Measurements from ENCODE around the gene GUSB. TPM values are rescaled to one million over a fixed set of nuclear protein-coding genes. Genes with fewer than 3 reads are reported as not detected.

Gene GUSB
- total and polyA plus RNA-seq, 2 of the 8 experiments (the other 6 are each of a cell fraction or from before 2014, with no cell fraction given) = 43.6 to 71.3 TPM

- Histone ChIP-seq H2BK15ac (ENCODE audit: low read length) (no peak overlapping the region), H3K9me3 (ENCODE audit: insufficient read depth in 2 of 2, low read depth in 1 of 2, low read length in 1 of 2) (no peaks in the 10 kb centered on the region), H3K4me3 (ENCODE audit: extremely low read depth in 1 of 4, insufficient read depth in 2 of 4, low read depth in 3 of 4, low read length in 4 of 4) (no peak overlapping the region), H2AK5ac (ENCODE audit: low read depth, low read length) (no peak overlapping the region), H3K4ac (replicated peaks; ENCODE audit: insufficient read length, low read depth, low read length) (no peak overlapping the region), H2BK20ac (ENCODE audit: low read length) (no peak overlapping the region), H3K27me3 (replicated peaks in 1 of 4; ENCODE audit: control insufficient read depth in 3 of 4, extremely low read depth in 1 of 4, insufficient read depth in 3 of 4, low read length in 3 of 4) (no peaks in the 10 kb centered on the region), H3K18ac (ENCODE audit: extremely low read depth, low read length) (no peak overlapping the region), H4K8ac (ENCODE audit: extremely low read depth, insufficient read depth, low read length) (no peak overlapping the region), H3K4me1 (replicated peaks in 1 of 4; ENCODE audit: control insufficient read depth in 3 of 4, insufficient read depth in 4 of 4, low read length in 3 of 4) (no peaks in the 10 kb centered on the region), H2BK5ac (ENCODE audit: low read depth, low read length) (no peak overlapping the region), H3K56ac (replicated peaks; ENCODE audit: insufficient read length, low read depth, low read length) (no peak overlapping the region), H3K23ac (ENCODE audit: insufficient read length) (no peak overlapping the region), H3K14ac (ENCODE audit: insufficient read length) (no peak overlapping the region), H3K27ac (ENCODE audit: low read depth, low read length) (no peak overlapping the region), H4K91ac (replicated peaks; ENCODE audit: insufficient read length, low read length) (no peak overlapping the region), H3K23me2 (ENCODE audit: low read depth, low read length) (no peaks in the 10 kb centered on the region), H3K79me1 (ENCODE audit: low read depth, low read length) (no peaks in the 10 kb centered on the region; the same call in 1 of the 2 replicates), H3K36me3 (ENCODE audit: control insufficient read depth in 2 of 4, insufficient read depth in 4 of 4, low read length in 3 of 4) (peaks cover 26 to 84% (median 56%) of the 10 kb centered on the region in 4 experiments), H2AFZ (ENCODE audit: low read length) (no peak overlapping the region), H3K79me2 (ENCODE audit: control insufficient read depth in 1 of 2, insufficient read depth in 2 of 2, low read length in 2 of 2) (no peaks in the 10 kb centered on the region), H4K5ac (ENCODE audit: insufficient read length, low read depth, low read length) (no peak overlapping the region), H2BK120ac (replicated peaks; ENCODE audit: low read depth, low read length) (no peak overlapping the region), H3K9ac (replicated peaks in 1 of 4; ENCODE audit: extremely low read depth in 1 of 4, low read depth in 3 of 4, low read length in 3 of 4) (no peak overlapping the region), H3K4me2 (ENCODE audit: insufficient read depth in 1 of 2, low read depth in 2 of 2, low read length in 2 of 2) (no peak overlapping the region), H4K20me1 (replicated peaks in 1 of 2; ENCODE audit: control insufficient read depth in 1 of 2, insufficient read depth in 2 of 2, low read length in 2 of 2) (peaks cover 0 to 5% of the 10 kb centered on the region in 2 experiments), H2BK12ac (ENCODE audit: low read depth, low read length) (no peak overlapping the region)
- no peak for FAIRE-seq
- 92% methylated on average over 25 of the region's 26 CpGs; no CpG with 5 or more reads in 1 of the 2 experiments for WGBS, 2 experiments (ENCODE audit: extremely low coverage in 1 of 2, insufficient coverage in 1 of 2, insufficient read length in 1 of 2, insufficient replicate concordance in 2 of 2, low coverage in 1 of 2, low lambda C conversion rate in 2 of 2, missing lambda C conversion rate in 1 of 2)
- DNase-seq (ENCODE audit: low read depth in 1 of 2, low spot score in 2 of 2) = no peak
- TF ChIP-seq RFX5 (IDR thresholded peaks at IDR 0.05; ENCODE audit: borderline replicate concordance, low read depth, low read length) = no peak
- no peak for TF ChIP-seq SIRT6 (IDR thresholded peaks at IDR 0.05; ENCODE audit: low read length)
- TF ChIP-seq YY1 (IDR thresholded peaks at IDR 0.05; ENCODE audit: low read depth, low read length) = no peak
- TF ChIP-seq POU5F1 (IDR thresholded peaks at IDR 0.05; ENCODE audit: low read depth, low read length) = no peak
- no peak for TF ChIP-seq SIX5 (IDR thresholded peaks at IDR 0.05; ENCODE audit: low read depth, low read length)
- TF ChIP-seq KDM1A (IDR thresholded peaks at IDR 0.05; ENCODE audit: borderline replicate concordance, low read length) = no peak
- no peak for TF ChIP-seq E2F6 (IDR thresholded peaks at IDR 0.05)
- no peak for TF ChIP-seq GABPA (IDR thresholded peaks at IDR 0.05; ENCODE audit: borderline replicate concordance, insufficient read depth, low read length)
- TF ChIP-seq CHD2 (IDR thresholded peaks at IDR 0.05; ENCODE audit: low read length) = no peak
- no peak for TF ChIP-seq TAF1 (IDR thresholded peaks at IDR 0.05; ENCODE audit: low read depth, low read length)
- TF ChIP-seq SP2 (IDR thresholded peaks at IDR 0.05; ENCODE audit: low read length) = no peak
- no peak for TF ChIP-seq CEBPB (IDR thresholded peaks at IDR 0.05; ENCODE audit: low read depth, low read length)
- CTCF ChIA-PET (ENCODE audit: partially characterized antibody) = interaction anchor here (0.7 to 1.5 kb wide), 2 partner anchors 20 to 44 kb away, joined by 3 read pairs; no protein-coding TSS in a partner anchor
- POLR2A ChIA-PET (ENCODE audit: partially characterized antibody) = interaction anchor here (1.0 to 2.1 kb wide), 2 partner anchors 9 to 12 kb away, joined by 3 to 8 read pairs; no protein-coding TSS in a partner anchor
Observed at GRCh38 chr7:65968256-65969185, 13.5 kb downstream of the GUSB start.

Data from H1 (cell line).